Ovary (tissue), 3 donors: ENCODE data around the gene IRF4.
"Not testable (repeated sequence)": the region's sequence is repeated elsewhere in the genome, so short reads cannot be mapped to it uniquely, and the experiment has no call there.

Experiments
- CTCF ChIP-seq, 3 donors: fragments of 450-650 bp in 2 of 3; fragments of 200-600 bp in 1 of 3; IDR thresholded peaks; one replicate each; pipeline versions ENCODE4 v1.5.1 to v1.8.0; 2016 to 2022; ENCODE audit warnings: antibody characterized with exemption in 3 of 3, mild to moderate bottlenecking in 1 of 3
- EP300 ChIP-seq: sonication (generic); formaldehyde crosslinking; IDR thresholded peaks from one replicate; pipeline ENCODE4 v1.6.1; 2017; ENCODE audit warnings: antibody characterized with exemption
- donor health status: DM: no; HTN: no; CAD: no.

DNA sequence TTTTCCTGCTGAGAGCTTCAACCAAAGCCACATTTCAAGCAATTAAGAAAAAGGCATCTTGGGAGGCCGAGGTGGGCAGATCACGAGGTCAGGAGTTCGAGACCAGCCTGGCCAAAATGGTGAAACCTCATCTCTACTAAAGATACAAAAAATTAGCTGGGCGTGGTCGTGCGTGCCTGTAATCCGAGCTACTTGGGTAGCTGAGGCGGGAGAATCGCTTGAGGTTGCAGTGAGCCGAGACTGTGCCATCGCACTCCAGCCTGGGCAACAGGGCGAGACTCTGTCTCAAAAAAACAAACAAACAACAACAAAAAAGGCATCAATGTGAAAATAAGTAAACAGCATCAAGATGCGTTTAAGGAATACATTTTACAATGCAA is 13.9 kb upstream of the IRF4 start:
- TF ChIP-seq EP300; CTCF (IDR thresholded peaks at IDR 0.05): not testable (repeated sequence)
